Endothelial cell of umbilical vein (primary cell): ENCODE measurements around the gene GJE1. TPM values are rescaled to one million over a fixed set of nuclear protein-coding genes. Genes with fewer than 3 reads are reported as not detected.
"Not testable (repeated sequence)": the region's sequence is repeated elsewhere in the genome, so short reads cannot be mapped to it uniquely, and the experiment has no call there.

ENCODE experiments used
- BruUV-seq: library from RNA; stranded (reverse); fragments of 400-500 nt; replicated peaks from 2 replicates; lab custom pipeline; 2021; lab: Mats Ljungman, UMichigan
- CTCF ChIA-PET: fragments of 300-600, 350-600 bp; sonication (Branson Sonifier 250); formaldehyde crosslinking; loops from one replicate; lab custom pipeline; 2021; ENCODE audit warnings: antibody characterized with exemption, inconsistent platforms; lab: Charles Lee
- POLR2A ChIA-PET: fragments of 300-600, 350-600 bp; sonication (Branson Sonifier 250); formaldehyde crosslinking; loops from one replicate; lab custom pipeline; 2021; ENCODE audit warnings: antibody characterized with exemption, inconsistent platforms; lab: Charles Lee
- DNase-seq: peaks from one replicate; pipeline ENCODE4 v3.0.0-alpha.2; 2011; ENCODE audit warnings: low read depth, low spot score
- FAIRE-seq: peaks from 2 replicates; lab custom pipeline; 2011; peaks lifted over from hg19 to GRCh38; lab: Jason Lieb, UNC
- H2AFZ ChIP-seq: 2 replicates; pipeline ENCODE4 v1.6.0; 2012; ENCODE audit warnings: low read depth, low read length, control low read depth, inconsistent platforms
- H3K27ac ChIP-seq: 2 replicates; pipeline ENCODE4 v1.5.1; 2011; ENCODE audit warnings: low read depth, mild to moderate bottlenecking, control low read depth, low read length, moderate library complexity; ENCODE audit not compliant: insufficient read depth
- H3K27me3 ChIP-seq, 2 experiments: 2 replicates each; pipeline versions ENCODE4 v1.6.0 to v1.6.1; 2011; ENCODE audit warnings: low read length in 2 of 2, mixed read lengths in 1 of 2; ENCODE audit not compliant: control insufficient read depth in 2 of 2, insufficient read depth in 2 of 2
- H3K36me3 ChIP-seq, 2 experiments: 2 replicates in 1 of 2; 3 replicates in 1 of 2; pipeline ENCODE4 v1.5.1; 2011; ENCODE audit warnings: low read length in 2 of 2, mild to moderate bottlenecking in 1 of 2, moderate library complexity in 1 of 2; ENCODE audit not compliant: control insufficient read depth in 2 of 2, insufficient read depth in 2 of 2; ENCODE audit errors: extremely low read depth in 1 of 2
- H3K4me1 ChIP-seq: 3 replicates; pipeline ENCODE4 v1.5.1; 2011; ENCODE audit warnings: mild to moderate bottlenecking, low read length; ENCODE audit not compliant: control insufficient read depth, insufficient read depth; ENCODE audit errors: extremely low read depth
- H3K4me2 ChIP-seq: 2 replicates; pipeline ENCODE4 v1.6.1; 2011; ENCODE audit warnings: low read length, control low read depth, mixed read lengths; ENCODE audit not compliant: insufficient read depth
- H3K4me3 ChIP-seq, 3 experiments: fragments of 200-600 bp in 1 of 3; sonication (generic), shearing (Covaris generic) in 1 of 3; replicated peaks in 1 of 3; 2 replicates each; pipeline ENCODE4 v1.5.1; 2011 to 2016; ENCODE audit warnings: control low read depth in 3 of 3, low read length in 3 of 3, mild to moderate bottlenecking in 2 of 3, inconsistent platforms in 1 of 3, low read depth in 1 of 3, moderate library complexity in 1 of 3; ENCODE audit not compliant: insufficient read depth in 1 of 3
- H3K79me2 ChIP-seq: 2 replicates; pipeline ENCODE4 v1.6.0; 2012; ENCODE audit warnings: low read length, inconsistent platforms; ENCODE audit not compliant: control insufficient read depth, insufficient read depth
- H3K9ac ChIP-seq: replicated peaks from 2 replicates; pipeline ENCODE3; 2011; ENCODE audit warnings: low read length, control low read depth; ENCODE audit not compliant: insufficient read depth; ENCODE audit errors: extremely low read depth
- H3K9me1 ChIP-seq: replicated peaks from 3 replicates; pipeline ENCODE4 v1.6.0; 2011; ENCODE audit warnings: mild to moderate bottlenecking, low read length; ENCODE audit not compliant: control insufficient read depth, insufficient read depth; ENCODE audit errors: extremely low read depth
- H3K9me3 ChIP-seq: replicated peaks from 2 replicates; pipeline ENCODE4 v1.5.1; 2012; ENCODE audit warnings: low read length, inconsistent platforms; ENCODE audit not compliant: control insufficient read depth, insufficient read depth
- H4K20me1 ChIP-seq: replicated peaks from 2 replicates; pipeline ENCODE3; 2011; ENCODE audit warnings: mild to moderate bottlenecking, low read length; ENCODE audit not compliant: control insufficient read depth, insufficient read depth; ENCODE audit errors: extremely low read depth
- EZH2 ChIP-seq: IDR thresholded peaks from 2 replicates; pipeline ENCODE4 v1.6.1; 2012; ENCODE audit warnings: borderline replicate concordance, low read depth, mild to moderate bottlenecking, moderate library complexity, low read length, inconsistent platforms; ENCODE audit not compliant: severe bottlenecking
- FOS ChIP-seq: IDR thresholded peaks from 2 replicates; pipeline ENCODE4 v1.6.1; 2011; ENCODE audit warnings: mild to moderate bottlenecking, low read length, moderate library complexity, borderline replicate concordance; ENCODE audit not compliant: insufficient read depth
- GATA2 ChIP-seq: IDR thresholded peaks from 2 replicates; pipeline ENCODE4 v1.7.0; 2011; ENCODE audit warnings: low read depth, mild to moderate bottlenecking, moderate library complexity, mixed read lengths, low read length; ENCODE audit not compliant: insufficient read length, insufficient read depth
- MYC ChIP-seq: IDR thresholded peaks from one replicate; pipeline ENCODE4 v1.6.1; 2011; ENCODE audit warnings: mild to moderate bottlenecking, low read depth, low read length
- POLR2A ChIP-seq: IDR thresholded peaks from 2 replicates; pipeline ENCODE4 v1.6.1; 2012; ENCODE audit warnings: low read depth, mild to moderate bottlenecking, control low read depth, low read length
- dilution Hi-C: fragments of 300-500 bp; cut with MboI; formaldehyde crosslinking; loops from one replicate; pipeline ENCODE4 v1.15.0; 2019; ENCODE audit warnings: low sequenced_read_pairs; ENCODE audit not compliant: extremely low pct_ligation_motif_present
- intact Hi-C: fragments of 100-400 bp; cut with micrococcal nuclease; formaldehyde crosslinking; loops from one replicate; pipeline ENCODE4 v1.10.0; 2022
- polyA plus RNA-seq, 4 experiments: library from polyadenylated mRNA; depleted of rRNA in 3 of 4; stranded (reverse) in 3 of 4; unstranded in 1 of 4; fragments of >200 nt; gene quantifications; 2 replicates each; pipeline versions ENCODE4 v1.2.1 to v1.2.3, GENCODE V29; 2011 to 2012; ENCODE audit warnings: missing spikeins in 1 of 4
- total RNA-seq: library from RNA; stranded (reverse); gene quantifications from 2 replicates; pipeline ENCODE4 v1.2.3, GENCODE V29; 2021

Gene GJE1
- total and polyA plus RNA-seq, 2 donors (not counting 3 experiments of a cell fraction or from before 2014, with no cell fraction given), result not detected

GRCh38 chr6:142088858-142089216 lies 43.9 kb upstream of the GJE1 start:
- dilution Hi-C loops, result no loop called here
- peak; percentile 35 for DNase-seq
- no peaks in the 10 kb centered on the region for H3K79me2 ChIP-seq
- POLR2A ChIA-PET, result interaction anchor here (0.7 kb wide), 1 partner anchor 219 kb away, joined by 4 read pairs; no protein-coding TSS in a partner anchor
- H3K36me3 ChIP-seq, result no peaks in the 10 kb centered on the region
- intact Hi-C loops, result no loop called here
- peaks cover 3 to 13% of the 10 kb centered on the region in 2 experiments for H3K27me3 ChIP-seq
- H3K9me1 ChIP-seq, result no peaks in the 10 kb centered on the region
- BruUV-seq, result no TSS peak
- no peaks in the 10 kb centered on the region for H4K20me1 ChIP-seq
- H2AFZ ChIP-seq, result no peak overlapping the region
- no peak overlapping the region for H3K9ac ChIP-seq
- no peak overlapping the region for H3K4me2 ChIP-seq
- H3K4me1 ChIP-seq, result no peaks in the 10 kb centered on the region
- TF ChIP-seq FOS (no peak), MYC (no peak), POLR2A (no peak), EZH2 (no peak), GATA2 (no peak)
- no peak for FAIRE-seq
- no peak overlapping the region for H3K27ac ChIP-seq
- H3K4me3 ChIP-seq, result no peak overlapping the region
- CTCF ChIA-PET, result interaction anchor here (0.6 to 1.1 kb wide), 4 partner anchors 9 to 99 kb away, joined by 3 to 7 read pairs (median 4); no protein-coding TSS in a partner anchor
- no peaks in the 10 kb centered on the region for H3K9me3 ChIP-seq

GRCh38 chr6:142104820-142105219 lies 27.9 kb upstream of the GJE1 start:
- H3K79me2 ChIP-seq, H3K4me1 ChIP-seq, H3K27me3 ChIP-seq, POLR2A ChIA-PET, H3K4me2 ChIP-seq, H3K9ac ChIP-seq, intact Hi-C loops, dilution Hi-C loops, DNase-seq, FAIRE-seq, BruUV-seq, H3K27ac ChIP-seq, H4K20me1 ChIP-seq, H3K9me1 ChIP-seq, H3K4me3 ChIP-seq, H2AFZ ChIP-seq, H3K9me3 ChIP-seq, H3K36me3 ChIP-seq: not testable (repeated sequence)
- CTCF ChIA-PET, result interaction anchor here (2.9 kb wide), 1 partner anchor 115 kb away, joined by 10 read pairs; no protein-coding TSS in a partner anchor

GRCh38 chr6:142110820-142111219 lies 21.9 kb upstream of the GJE1 start:
- ChIA-PET CTCF (interaction anchor here (0.6 to 4.1 kb wide), 8 partner anchors 39 to 516 kb away, joined by 3 to 60 read pairs (median 5); no protein-coding TSS in a partner anchor), POLR2A (interaction anchor here (0.7 kb wide), 1 partner anchor 11 kb away, joined by 4 read pairs; no protein-coding TSS in a partner anchor)
- H3K36me3 ChIP-seq, H2AFZ ChIP-seq, H3K79me2 ChIP-seq, BruUV-seq, H3K4me1 ChIP-seq, H3K9me3 ChIP-seq, DNase-seq, H4K20me1 ChIP-seq, H3K9me1 ChIP-seq, dilution Hi-C loops, H3K27ac ChIP-seq, H3K4me3 ChIP-seq, H3K9ac ChIP-seq, H3K27me3 ChIP-seq, H3K4me2 ChIP-seq, FAIRE-seq: not testable (repeated sequence)
- intact Hi-C loops, result loop anchor here (5.0 kb wide), 1 partner anchor 859 kb away; no protein-coding TSS in a partner anchor
